ENCODE results near the gene PLOD3.

Gene PLOD3

DNA sequence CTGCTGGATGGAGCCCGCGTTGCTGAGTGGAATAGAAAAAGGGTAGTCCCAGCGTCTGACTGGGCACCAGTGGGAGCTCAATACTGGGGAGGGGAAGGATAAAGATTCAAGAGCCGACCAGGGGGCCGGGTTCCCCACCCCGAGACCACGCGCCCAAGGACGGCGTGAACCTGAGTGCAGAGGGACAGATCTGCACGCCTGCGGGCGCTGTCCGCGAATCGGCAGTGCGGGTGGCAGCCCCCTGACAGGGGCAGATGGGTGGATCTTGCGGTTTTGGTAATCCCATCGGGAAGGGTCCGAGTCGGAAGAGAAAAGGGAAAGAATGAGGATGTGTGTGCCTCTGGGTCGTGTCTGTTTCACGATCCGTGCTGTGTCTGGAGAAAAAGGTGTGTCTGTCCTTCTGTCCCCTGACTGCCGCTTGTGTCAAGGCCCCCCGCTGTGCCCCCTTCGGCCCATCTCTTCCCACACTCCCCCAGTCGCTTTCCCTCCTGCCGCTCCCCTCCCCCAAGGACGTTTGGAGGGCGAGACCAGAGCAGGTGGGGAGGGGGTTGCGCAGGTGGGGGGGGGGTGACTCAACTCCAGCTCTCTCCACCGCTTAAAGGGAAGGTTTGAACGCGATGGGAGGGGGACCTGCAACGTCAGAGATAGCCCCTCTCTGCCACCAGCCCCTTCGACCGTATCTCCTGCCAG lies 51.3 kb downstream of the PLOD3 start:
- no peak for DNase-seq

DNA sequence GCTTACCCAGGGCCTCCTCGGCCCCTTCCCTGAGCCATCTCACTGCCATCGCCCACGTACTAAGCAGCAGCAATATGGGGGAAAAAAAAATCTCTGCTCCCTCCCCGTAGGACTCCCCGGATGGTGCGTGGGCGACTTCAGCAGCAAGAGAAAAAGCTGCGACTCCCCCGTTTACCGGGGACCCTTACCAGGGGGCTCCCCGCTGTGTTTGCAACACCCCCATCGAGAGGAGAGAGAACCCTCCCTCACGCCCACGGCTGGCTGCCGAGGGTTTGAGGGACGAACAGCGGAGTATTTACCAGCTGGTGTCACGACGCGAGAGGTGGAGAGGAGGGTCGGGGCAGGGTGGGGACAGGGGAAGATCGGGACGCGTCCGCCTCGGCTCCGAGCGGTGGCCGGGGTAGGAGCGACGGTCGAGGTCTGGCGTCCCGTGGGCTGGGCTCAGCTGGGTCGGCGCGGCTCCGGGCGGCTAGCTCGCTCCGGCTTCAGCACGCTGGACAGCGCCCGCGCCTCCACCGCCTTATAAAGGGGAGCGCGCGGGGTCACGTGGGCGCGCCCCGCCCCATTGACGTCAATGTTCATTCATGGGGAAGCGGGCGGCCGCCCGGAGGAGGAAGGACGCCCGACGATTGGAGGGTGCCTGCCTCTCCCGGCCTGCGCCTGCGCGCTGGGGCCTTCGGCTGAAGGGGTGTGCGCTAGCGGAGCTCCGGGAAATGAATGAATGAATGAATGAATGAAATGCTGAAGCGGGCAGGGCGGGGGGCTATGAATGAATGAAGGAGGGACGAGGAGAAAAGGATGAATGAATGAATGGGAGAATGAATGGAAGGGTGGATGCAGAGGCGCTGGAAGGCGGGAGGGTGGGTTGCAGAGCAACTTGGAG lies 52.1 kb downstream of the PLOD3 start, which contains the start of gene VGF:
Gene VGF, minus strand, starts transcription at position 495 of the 883 bp plus-strand sequence. CDS start 726 bp downstream, outside the sequence.
- peak; percentile 86 for DNase-seq

DNA sequence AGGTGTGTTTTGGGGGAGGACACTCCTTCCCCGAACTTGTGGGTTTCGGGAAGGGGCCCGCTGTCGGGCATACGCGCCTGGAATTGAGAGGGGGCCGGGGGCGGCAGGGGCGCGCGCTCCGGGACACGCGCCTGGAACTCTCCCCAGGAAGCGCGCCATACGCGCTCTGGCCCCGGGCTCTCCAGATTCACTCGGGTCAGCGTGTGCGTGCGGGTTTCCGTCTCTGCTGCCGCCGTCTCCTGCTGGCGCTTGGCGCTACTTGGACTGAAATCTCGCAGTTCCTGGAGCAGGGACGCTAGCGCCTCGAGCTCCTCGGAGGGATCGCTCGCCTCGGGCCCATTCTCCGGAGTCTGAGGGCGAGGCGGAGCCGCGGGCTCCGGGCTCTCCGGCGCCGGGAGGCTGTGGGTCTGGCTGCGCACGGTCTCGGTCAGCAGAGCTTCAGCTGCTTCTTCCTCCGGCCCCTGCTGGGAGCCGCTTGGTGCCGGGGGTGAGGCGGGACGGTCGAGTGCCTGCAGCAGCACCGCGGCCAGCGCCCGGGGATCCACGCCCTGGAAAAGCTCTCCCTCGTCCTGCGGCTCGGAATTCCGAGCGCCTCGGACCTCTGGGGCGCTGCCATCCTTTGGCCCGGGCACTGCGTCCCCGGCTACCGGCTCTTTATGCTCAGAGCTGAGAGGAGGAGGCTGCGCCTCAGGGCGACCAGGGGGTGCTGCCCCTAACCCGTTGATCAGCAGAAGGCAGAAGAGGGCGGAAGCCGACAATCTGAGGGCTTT lies 53.1 kb downstream of the PLOD3 start:
- peak; percentile 70 for DNase-seq

DNA sequence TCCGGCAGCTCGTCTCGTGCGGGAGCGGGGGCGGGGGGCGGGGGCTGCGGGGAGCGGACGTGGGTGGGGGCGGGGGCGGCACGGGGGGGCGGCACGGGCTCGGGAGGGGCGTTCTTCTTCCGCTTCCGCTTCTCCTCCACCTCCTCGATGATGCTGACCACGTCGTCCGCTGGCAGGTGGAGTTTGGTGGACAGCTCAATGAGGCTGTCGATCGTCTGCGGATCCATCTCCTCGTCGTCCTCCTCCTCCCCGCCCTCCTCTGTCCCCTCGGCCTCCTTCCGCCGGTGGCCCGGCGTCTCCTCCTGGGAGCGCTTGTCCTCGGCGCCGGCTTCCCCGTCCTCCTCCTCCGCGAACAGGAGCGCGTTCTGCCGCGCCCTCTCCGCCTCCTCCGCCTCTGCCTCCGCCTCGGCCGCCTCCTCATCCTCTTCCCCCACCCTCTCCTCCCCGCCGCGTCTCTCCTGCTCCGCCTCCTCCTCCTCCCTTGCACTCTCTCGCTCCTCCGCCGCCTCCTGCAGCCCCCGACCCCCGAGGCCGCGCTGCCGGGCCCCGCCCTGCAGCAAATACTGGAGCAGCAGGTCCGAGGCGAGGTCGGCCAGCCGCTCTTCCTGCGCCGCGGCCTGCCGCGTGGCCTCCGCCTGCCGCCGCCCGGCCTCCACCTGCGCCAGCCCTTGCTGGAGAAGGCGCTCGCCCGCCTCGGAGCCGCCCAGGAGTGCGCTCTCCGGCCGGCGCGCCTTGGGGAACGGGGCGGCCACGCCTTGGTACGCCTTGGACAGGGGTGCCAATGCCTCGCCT lies 53.9 kb downstream of the PLOD3 start:
- DNase-seq = peak; percentile 55

GRCh38 chr7:101162551-101163278 lies 54.7 kb downstream of the PLOD3 start:
- DNase-seq = peak; percentile 54

DNA sequence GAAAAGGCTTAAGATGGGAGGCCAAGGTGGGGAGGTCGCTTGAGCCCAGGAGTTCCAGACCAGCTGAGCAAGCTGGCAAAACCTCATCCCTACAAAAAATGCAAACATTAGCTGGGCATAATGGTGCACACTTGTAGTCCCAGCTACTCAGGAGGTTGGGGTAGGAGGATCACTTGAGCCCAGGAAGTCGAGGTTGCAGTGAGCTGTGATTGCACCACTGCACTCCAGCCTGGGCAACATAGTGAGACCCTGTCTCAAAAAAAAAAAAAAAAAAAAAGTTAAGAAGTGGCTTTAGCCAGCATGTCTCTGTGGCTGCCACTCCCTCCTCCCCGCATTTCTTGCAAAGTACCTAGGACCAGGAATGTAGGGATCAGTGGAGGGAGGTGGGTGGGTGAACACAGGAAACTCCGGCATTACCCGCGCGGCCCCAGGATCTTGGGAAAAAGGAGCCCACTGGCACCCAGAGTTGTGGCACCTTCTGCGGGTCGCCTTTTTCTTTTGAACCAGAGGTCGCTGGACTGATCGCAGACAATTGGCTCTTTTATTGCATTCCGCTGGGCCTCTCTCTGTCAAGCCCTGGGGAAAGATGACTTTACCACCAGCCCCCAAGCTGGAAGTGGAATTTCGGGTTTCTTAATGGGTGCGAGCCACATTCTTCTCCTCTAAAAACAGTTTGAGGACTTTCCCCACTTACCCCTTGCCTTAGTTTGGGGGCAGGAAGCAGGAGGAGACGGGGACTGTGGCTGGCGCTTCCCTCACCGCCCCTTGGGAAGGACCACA lies 55.5 kb downstream of the PLOD3 start:
- no peak for DNase-seq

DNA sequence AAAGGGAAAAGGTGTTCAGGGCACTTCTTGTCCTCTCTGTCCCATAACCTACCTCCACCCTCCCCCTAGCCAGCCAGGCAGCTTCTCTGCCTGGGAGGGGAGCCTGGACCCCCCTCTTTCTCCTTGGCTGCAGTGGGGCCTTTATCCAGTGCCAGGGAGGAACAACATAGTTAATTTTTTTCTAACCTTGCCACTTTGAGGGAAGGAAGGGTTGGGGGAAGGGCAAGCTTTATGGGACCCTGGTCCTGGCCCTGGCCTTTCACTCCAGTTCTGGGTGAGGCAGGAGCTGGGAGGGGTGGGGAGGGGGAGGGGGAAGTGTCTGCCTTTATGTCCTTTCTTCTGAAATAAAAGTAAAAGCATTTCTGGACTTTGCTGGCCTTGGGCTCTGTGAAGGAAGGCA lies 56.5 kb downstream of the PLOD3 start:
- DNase-seq = no peak

- DNase-seq = no peak
Observed at GRCh38 chr7:101159696-101160674, 57.4 kb downstream of the PLOD3 start.

DNA sequence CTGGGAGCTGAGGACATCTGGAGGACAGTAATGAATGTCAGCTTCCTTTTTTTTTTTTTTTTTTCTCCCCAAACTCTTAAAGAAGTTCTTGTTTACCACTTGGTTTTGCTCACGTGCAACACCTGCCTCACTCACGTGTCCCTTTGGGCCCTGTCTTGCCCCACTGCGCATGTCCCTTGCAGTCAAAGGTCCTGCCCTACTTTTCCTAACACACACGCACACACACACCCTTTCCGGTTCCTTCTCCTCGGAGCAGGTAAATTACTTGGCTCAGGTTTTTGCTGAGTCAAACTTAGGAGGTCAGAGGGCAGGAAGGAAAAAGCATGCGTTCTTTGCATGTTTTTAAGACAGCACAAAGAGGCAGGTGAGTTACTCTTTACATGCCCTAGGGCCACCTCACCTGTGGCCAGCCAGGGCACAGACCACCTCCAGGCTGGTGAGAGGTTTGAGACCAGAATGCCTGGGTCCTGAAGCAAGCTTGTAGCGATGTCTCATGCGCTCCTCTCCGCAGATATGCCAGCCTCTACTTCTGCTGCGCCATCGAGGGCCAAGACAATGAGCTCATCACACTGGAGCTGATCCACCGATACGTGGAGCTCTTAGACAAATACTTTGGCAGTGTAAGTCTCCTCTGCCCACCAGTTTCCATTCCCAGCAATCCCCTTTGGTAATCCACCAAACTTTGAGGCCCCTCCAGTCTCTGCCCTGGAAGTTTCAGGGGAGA lies 60.4 kb downstream of the PLOD3 start:
- no peak for DNase-seq

- DNase-seq = no peak
Observed at GRCh38 chr7:101156277-101156676, 61.1 kb downstream of the PLOD3 start.

Measured in right kidney (tissue), 1 donor.